HepG2 (cell line): ENCODE measurements around the gene WDR73. TPM values are rescaled to one million over a fixed set of nuclear protein-coding genes. Genes with fewer than 3 reads are reported as not detected.

ENCODE experiments used
- GFI1 ChIP-seq: sonication (generic); formaldehyde crosslinking; IDR thresholded peaks from 2 replicates; pipeline ENCODE4 v1.5.0; 2020; ENCODE audit warnings: missing genetic modification reagents, mild to moderate bottlenecking, borderline replicate concordance
- HNRNPUL1 ChIP-seq: fragments of 200-400 bp; formaldehyde crosslinking; IDR thresholded peaks from 2 replicates; pipeline ENCODE4 v1.6.1; 2017; ENCODE audit warnings: low read depth, mild to moderate bottlenecking, low read length, moderate library complexity
- KLF13 ChIP-seq: sonication (generic); formaldehyde crosslinking; IDR thresholded peaks from 2 replicates; pipeline ENCODE4 v1.4.0; 2020; ENCODE audit warnings: mild to moderate bottlenecking, missing genetic modification reagents
- MEIS1 ChIP-seq: sonication (generic); formaldehyde crosslinking; IDR thresholded peaks from 2 replicates; pipeline ENCODE4 v1.9.0; 2021; ENCODE audit warnings: mild to moderate bottlenecking, missing genetic modification reagents, moderate library complexity, borderline replicate concordance
- NCOA1 ChIP-seq: sonication (generic); formaldehyde crosslinking; IDR thresholded peaks from 2 replicates; pipeline ENCODE4 v1.9.0; 2021; ENCODE audit warnings: missing genetic modification reagents
- PHB2 ChIP-seq: fragments of 450-650 bp; IDR thresholded peaks from 2 replicates; pipeline ENCODE4 v1.6.1; 2018; ENCODE audit not compliant: partially characterized antibody
- RBFOX2 ChIP-seq: fragments of 200-400 bp; formaldehyde crosslinking; IDR thresholded peaks from 2 replicates; pipeline ENCODE4 v1.6.1; 2017; ENCODE audit warnings: low read depth, mild to moderate bottlenecking, low read length
- U2AF2 ChIP-seq: fragments of 200-400 bp; formaldehyde crosslinking; IDR thresholded peaks from 2 replicates; pipeline ENCODE4 v1.6.1; 2017; ENCODE audit warnings: low read depth, mild to moderate bottlenecking, low read length
- ZNF253 ChIP-seq: sonication (generic); formaldehyde crosslinking; IDR thresholded peaks from 2 replicates; pipeline ENCODE4 v1.8.0; 2022; ENCODE audit warnings: mild to moderate bottlenecking, missing genetic modification reagents, borderline replicate concordance
- ZNF644 ChIP-seq: IDR thresholded peaks from 2 replicates; pipeline ENCODE4 v1.6.1; 2016; ENCODE audit warnings: low read depth
- ZSCAN20 ChIP-seq: sonication (generic); formaldehyde crosslinking; IDR thresholded peaks from 2 replicates; pipeline ENCODE4 v1.4.0; 2020; ENCODE audit warnings: missing genetic modification reagents, mild to moderate bottlenecking, borderline replicate concordance
- polyA plus RNA-seq, 8 experiments: library from polyadenylated mRNA; depleted of rRNA in 3 of 8; stranded (reverse) in 7 of 8; unstranded in 1 of 8; fragments of >200 nt; fragmentation: Illumina TruSeq in 4 of 8; extraction: Trizol in 4 of 8; gene quantifications; 2 replicates each; pipeline versions ENCODE4 v1.2.1 to v1.2.3, GENCODE V29; 2011 to 2016; ENCODE audit warnings: low read depth in 4 of 8, missing spikeins in 1 of 8, mixed read lengths in 1 of 8; ENCODE audit not compliant: insufficient read depth in 1 of 8
- total RNA-seq, 5 experiments: library from RNA; depleted of rRNA; stranded (reverse); fragments of >200 nt; fragmentation: Illumina TruSeq; extraction: Trizol; gene quantifications; 2 replicates each; pipeline ENCODE4 v1.2.3, GENCODE V29; 2016; ENCODE audit warnings: low read depth in 1 of 5
- TF ChIP-seq, protein P1 (sequence below): IDR thresholded peaks from 2 replicates; pipeline ENCODE4 v1.4.0; 2020; ENCODE audit warnings: mild to moderate bottlenecking, missing genetic modification reagents
- TF ChIP-seq, protein P2 (sequence below): sonication (generic); formaldehyde crosslinking; IDR thresholded peaks from 2 replicates; pipeline ENCODE4 v1.4.0; 2020; ENCODE audit warnings: missing genetic modification reagents; ENCODE audit errors: not compliant biosample characterization
- TF ChIP-seq, protein P3 (sequence below): sonication (generic); formaldehyde crosslinking; IDR thresholded peaks from 2 replicates; pipeline ENCODE4 v1.4.0; 2020; ENCODE audit warnings: missing genetic modification reagents
- TF ChIP-seq, protein P4 (sequence below): fragments of 450-650 bp; IDR thresholded peaks from 2 replicates; pipeline ENCODE4 v1.6.1; 2016
- TF ChIP-seq, protein P5 (sequence below): sonication (generic); formaldehyde crosslinking; IDR thresholded peaks from 2 replicates; pipeline ENCODE4 v1.4.0; 2020; ENCODE audit warnings: missing genetic modification reagents
- TF ChIP-seq, protein P6 (sequence below): sonication (generic); formaldehyde crosslinking; IDR thresholded peaks from 2 replicates; pipeline ENCODE4 v1.5.0; 2020; ENCODE audit warnings: mild to moderate bottlenecking, missing genetic modification reagents, borderline replicate concordance

The WDR73 gene
- total and polyA plus RNA-seq, 2 of the 13 experiments (the other 11 are each of a cell fraction or from before 2014, with no cell fraction given), result 20.0 to 35.5 TPM

DNA sequence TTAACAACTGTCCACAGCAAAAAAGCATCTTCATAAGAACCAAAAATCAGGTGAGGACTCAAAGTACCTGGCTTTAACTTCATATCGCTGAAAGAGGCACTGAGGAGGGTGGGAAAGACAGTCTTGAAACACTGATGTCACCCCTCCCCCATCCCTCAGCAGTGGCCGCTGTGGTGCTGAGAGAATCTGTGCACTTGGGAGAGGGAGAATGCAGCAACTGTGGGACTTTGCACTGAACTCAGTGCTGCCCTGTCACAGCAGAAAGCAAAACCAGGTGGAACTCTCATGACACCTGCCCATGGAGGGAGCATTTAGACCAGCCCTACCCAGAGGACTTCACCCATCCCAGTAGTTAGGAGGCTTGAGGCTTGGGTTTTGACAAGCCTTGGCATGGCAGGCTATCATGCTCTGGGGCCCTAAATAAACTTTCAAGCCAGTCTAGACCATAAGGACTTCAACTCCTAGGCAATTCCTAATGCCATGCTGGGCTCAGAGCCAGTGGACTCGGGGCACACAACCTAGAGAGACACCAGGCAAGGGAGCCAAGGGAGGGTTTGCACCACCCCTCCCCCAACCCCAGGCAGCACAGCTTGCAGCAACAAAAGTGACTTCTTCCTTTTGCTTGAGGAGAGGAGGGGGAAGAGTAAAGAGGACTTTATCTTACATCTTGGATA lies 59.3 kb downstream of the WDR73 start (continued):
- TF ChIP-seq, protein P1, sequence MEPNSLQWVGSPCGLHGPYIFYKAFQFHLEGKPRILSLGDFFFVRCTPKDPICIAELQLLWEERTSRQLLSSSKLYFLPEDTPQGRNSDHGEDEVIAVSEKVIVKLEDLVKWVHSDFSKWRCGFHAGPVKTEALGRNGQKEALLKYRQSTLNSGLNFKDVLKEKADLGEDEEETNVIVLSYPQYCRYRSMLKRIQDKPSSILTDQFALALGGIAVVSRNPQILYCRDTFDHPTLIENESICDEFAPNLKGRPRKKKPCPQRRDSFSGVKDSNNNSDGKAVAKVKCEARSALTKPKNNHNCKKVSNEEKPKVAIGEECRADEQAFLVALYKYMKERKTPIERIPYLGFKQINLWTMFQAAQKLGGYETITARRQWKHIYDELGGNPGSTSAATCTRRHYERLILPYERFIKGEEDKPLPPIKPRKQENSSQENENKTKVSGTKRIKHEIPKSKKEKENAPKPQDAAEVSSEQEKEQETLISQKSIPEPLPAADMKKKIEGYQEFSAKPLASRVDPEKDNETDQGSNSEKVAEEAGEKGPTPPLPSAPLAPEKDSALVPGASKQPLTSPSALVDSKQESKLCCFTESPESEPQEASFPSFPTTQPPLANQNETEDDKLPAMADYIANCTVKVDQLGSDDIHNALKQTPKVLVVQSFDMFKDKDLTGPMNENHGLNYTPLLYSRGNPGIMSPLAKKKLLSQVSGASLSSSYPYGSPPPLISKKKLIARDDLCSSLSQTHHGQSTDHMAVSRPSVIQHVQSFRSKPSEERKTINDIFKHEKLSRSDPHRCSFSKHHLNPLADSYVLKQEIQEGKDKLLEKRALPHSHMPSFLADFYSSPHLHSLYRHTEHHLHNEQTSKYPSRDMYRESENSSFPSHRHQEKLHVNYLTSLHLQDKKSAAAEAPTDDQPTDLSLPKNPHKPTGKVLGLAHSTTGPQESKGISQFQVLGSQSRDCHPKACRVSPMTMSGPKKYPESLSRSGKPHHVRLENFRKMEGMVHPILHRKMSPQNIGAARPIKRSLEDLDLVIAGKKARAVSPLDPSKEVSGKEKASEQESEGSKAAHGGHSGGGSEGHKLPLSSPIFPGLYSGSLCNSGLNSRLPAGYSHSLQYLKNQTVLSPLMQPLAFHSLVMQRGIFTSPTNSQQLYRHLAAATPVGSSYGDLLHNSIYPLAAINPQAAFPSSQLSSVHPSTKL (CRISPR knock-in tag), result peak; percentile 62
- TF ChIP-seq, protein P2, sequence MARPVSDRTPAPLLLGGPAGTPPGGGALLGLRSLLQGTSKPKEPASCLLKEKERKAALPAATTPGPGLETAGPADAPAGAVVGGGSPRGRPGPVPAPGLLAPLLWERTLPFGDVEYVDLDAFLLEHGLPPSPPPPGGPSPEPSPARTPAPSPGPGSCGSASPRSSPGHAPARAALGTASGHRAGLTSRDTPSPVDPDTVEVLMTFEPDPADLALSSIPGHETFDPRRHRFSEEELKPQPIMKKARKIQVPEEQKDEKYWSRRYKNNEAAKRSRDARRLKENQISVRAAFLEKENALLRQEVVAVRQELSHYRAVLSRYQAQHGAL, result no peak
- TF ChIP-seq RBFOX2 (no peak), U2AF2 (no peak), NCOA1 (CRISPR knock-in tag) (no peak), MEIS1 (CRISPR knock-in tag) (no peak), PHB2 (no peak), KLF13 (CRISPR knock-in tag) (no peak), ZSCAN20 (CRISPR knock-in tag) (no peak), HNRNPUL1 (no peak), ZNF253 (CRISPR knock-in tag) (no peak), GFI1 (CRISPR knock-in tag) (peak; percentile 84), ZNF644 (peak; percentile 64; the same call in 1 of the 2 replicates)
- TF ChIP-seq, protein P3, sequence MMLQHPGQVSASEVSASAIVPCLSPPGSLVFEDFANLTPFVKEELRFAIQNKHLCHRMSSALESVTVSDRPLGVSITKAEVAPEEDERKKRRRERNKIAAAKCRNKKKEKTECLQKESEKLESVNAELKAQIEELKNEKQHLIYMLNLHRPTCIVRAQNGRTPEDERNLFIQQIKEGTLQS (CRISPR knock-in tag), result no peak
- TF ChIP-seq, protein P4, sequence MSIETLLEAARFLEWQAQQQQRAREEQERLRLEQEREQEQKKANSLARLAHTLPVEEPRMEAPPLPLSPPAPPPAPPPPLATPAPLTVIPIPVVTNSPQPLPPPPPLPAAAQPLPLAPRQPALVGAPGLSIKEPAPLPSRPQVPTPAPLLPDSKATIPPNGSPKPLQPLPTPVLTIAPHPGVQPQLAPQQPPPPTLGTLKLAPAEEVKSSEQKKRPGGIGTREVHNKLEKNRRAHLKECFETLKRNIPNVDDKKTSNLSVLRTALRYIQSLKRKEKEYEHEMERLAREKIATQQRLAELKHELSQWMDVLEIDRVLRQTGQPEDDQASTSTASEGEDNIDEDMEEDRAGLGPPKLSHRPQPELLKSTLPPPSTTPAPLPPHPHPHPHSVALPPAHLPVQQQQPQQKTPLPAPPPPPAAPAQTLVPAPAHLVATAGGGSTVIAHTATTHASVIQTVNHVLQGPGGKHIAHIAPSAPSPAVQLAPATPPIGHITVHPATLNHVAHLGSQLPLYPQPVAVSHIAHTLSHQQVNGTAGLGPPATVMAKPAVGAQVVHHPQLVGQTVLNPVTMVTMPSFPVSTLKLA, result no peak
- TF ChIP-seq, protein P5, sequence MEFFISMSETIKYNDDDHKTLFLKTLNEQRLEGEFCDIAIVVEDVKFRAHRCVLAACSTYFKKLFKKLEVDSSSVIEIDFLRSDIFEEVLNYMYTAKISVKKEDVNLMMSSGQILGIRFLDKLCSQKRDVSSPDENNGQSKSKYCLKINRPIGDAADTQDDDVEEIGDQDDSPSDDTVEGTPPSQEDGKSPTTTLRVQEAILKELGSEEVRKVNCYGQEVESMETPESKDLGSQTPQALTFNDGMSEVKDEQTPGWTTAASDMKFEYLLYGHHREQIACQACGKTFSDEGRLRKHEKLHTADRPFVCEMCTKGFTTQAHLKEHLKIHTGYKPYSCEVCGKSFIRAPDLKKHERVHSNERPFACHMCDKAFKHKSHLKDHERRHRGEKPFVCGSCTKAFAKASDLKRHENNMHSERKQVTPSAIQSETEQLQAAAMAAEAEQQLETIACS (CRISPR knock-in tag), result no peak
- TF ChIP-seq, protein P6, sequence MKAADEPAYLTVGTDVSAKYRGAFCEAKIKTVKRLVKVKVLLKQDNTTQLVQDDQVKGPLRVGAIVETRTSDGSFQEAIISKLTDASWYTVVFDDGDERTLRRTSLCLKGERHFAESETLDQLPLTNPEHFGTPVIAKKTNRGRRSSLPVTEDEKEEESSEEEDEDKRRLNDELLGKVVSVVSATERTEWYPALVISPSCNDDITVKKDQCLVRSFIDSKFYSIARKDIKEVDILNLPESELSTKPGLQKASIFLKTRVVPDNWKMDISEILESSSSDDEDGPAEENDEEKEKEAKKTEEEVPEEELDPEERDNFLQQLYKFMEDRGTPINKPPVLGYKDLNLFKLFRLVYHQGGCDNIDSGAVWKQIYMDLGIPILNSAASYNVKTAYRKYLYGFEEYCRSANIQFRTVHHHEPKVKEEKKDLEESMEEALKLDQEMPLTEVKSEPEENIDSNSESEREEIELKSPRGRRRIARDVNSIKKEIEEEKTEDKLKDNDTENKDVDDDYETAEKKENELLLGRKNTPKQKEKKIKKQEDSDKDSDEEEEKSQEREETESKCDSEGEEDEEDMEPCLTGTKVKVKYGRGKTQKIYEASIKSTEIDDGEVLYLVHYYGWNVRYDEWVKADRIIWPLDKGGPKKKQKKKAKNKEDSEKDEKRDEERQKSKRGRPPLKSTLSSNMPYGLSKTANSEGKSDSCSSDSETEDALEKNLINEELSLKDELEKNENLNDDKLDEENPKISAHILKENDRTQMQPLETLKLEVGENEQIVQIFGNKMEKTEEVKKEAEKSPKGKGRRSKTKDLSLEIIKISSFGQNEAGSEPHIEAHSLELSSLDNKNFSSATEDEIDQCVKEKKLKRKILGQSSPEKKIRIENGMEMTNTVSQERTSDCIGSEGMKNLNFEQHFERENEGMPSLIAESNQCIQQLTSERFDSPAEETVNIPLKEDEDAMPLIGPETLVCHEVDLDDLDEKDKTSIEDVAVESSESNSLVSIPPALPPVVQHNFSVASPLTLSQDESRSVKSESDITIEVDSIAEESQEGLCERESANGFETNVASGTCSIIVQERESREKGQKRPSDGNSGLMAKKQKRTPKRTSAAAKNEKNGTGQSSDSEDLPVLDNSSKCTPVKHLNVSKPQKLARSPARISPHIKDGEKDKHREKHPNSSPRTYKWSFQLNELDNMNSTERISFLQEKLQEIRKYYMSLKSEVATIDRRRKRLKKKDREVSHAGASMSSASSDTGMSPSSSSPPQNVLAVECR (CRISPR knock-in tag), result peak; percentile 30; the same call in 1 of the 2 replicates
